Measurements from ENCODE around the gene NFE2L1. TPM values are rescaled to one million over a fixed set of nuclear protein-coding genes. Genes with fewer than 3 reads are reported as not detected.

NFE2L1 gene
- total and polyA plus RNA-seq, 9 of the 15 experiments (the other 6 are each of a cell fraction or from before 2014, with no cell fraction given), result 2.0 to 68.6 (median 39.7) TPM

- peak; percentile 90 for TF ChIP-seq ARID4B (CRISPR knock-in tag; IDR thresholded peaks at IDR 0.05)
- TF ChIP-seq TAF15 (IDR thresholded peaks at IDR 0.05; ENCODE audit: low read depth, low read length), result no peak
- TF ChIP-seq TFAP4 (CRISPR knock-in tag; IDR thresholded peaks at IDR 0.05; ENCODE audit: borderline replicate concordance), result peak; percentile 98
- TF ChIP-seq CBX3 (IDR thresholded peaks at IDR 0.05; ENCODE audit: borderline replicate concordance in 1 of 2, low read length in 2 of 2), result no peak
- TF ChIP-seq GABPB1 (CRISPR knock-in tag; IDR thresholded peaks at IDR 0.05), result peak; percentile 65
- no peak for TF ChIP-seq HSF4 (CRISPR knock-in tag; IDR thresholded peaks at IDR 0.05; ENCODE audit: borderline replicate concordance)
- peak; percentile 69; the same call in 1 of the 2 replicates for TF ChIP-seq REST (IDR thresholded peaks at IDR 0.05; ENCODE audit: borderline replicate concordance)
- no peak for TF ChIP-seq REST (CRISPR knock-in tag; IDR thresholded peaks at IDR 0.05; ENCODE audit: low read depth)
- no peak for TF ChIP-seq THAP7 (CRISPR knock-in tag; IDR thresholded peaks at IDR 0.05)
- TF ChIP-seq ESRRA (IDR thresholded peaks at IDR 0.05; ENCODE audit: borderline replicate concordance, low read depth), result no peak
- TF ChIP-seq RBM15 (IDR thresholded peaks at IDR 0.05; ENCODE audit: insufficient read depth, low read length), result no peak
- TF ChIP-seq GABPA (tag; conservative IDR thresholded peaks at IDR 0.05; ENCODE audit: low read depth), result no peak
Observed at GRCh38 chr17:48025040-48025903, 22.9 kb upstream of the NFE2L1 start (continued).
